Spinal cord (tissue), 10 donors: ENCODE measurements around the gene MED27. TPM values are rescaled to one million over a fixed set of nuclear protein-coding genes. Genes with fewer than 3 reads are reported as not detected.
A peak's percentile ranks its signal among the peaks of the same experiment; 100 is the strongest.

Experiments used
- DNase-seq, 6 donors: peaks; one replicate each; pipeline versions ENCODE4 v3.0.0 to v3.0.0-alpha.2; 2013 to 2015; ENCODE audit warnings: low spot score in 6 of 6, low read depth in 4 of 6
- H3K27ac ChIP-seq: one replicate; pipeline ENCODE4 v1.5.1; 2013; ENCODE audit warnings: low read depth, low read length, control low read depth
- H3K27me3 ChIP-seq: one replicate; pipeline ENCODE4 v1.6.1; 2013; ENCODE audit warnings: low read length; ENCODE audit not compliant: control insufficient read depth, insufficient read depth
- H3K36me3 ChIP-seq: one replicate; pipeline ENCODE4 v1.6.1; 2013; ENCODE audit warnings: low read length; ENCODE audit not compliant: control insufficient read depth, insufficient read depth
- H3K4me1 ChIP-seq: one replicate; pipeline ENCODE4 v1.6.1; 2013; ENCODE audit warnings: low read length; ENCODE audit not compliant: control insufficient read depth, insufficient read depth
- H3K4me3 ChIP-seq: one replicate; pipeline ENCODE4 v1.5.1; 2013; ENCODE audit warnings: low read depth, low read length, control low read depth
- H3K9me3 ChIP-seq: one replicate; pipeline ENCODE4 v1.6.1; 2013; ENCODE audit warnings: low read length; ENCODE audit not compliant: control insufficient read depth, insufficient read depth
- WGBS: methylation state at CpG from one replicate; pipeline ENCODE4 v1.1.5; 2013; ENCODE audit warnings: missing lambda C conversion rate; ENCODE audit not compliant: insufficient coverage; 5-methylcytosine and 5-hydroxymethylcytosine counted together
- polyA plus RNA-seq, 2 donors: library from polyadenylated mRNA; unstranded; fragments of 120-200 nt; gene quantifications; one replicate each; pipeline ENCODE4 v1.2.1, GENCODE V29; 2013; ENCODE audit not compliant: insufficient read length in 2 of 2
- total RNA-seq, 2 donors: library from RNA; depleted of rRNA in 1 of 2; stranded (reverse); fragments of 120-200 nt in 1 of 2; fragments of >200 nt in 1 of 2; gene quantifications; one replicate each; pipeline versions ENCODE4 v1.2.3 to v1.2.4, GENCODE V29; 2013 to 2014
- donor health status: healthy.

MED27 gene
- total and polyA plus RNA-seq, 4 donors = 13.9 to 27.8 (median 25.8) TPM

DNA sequence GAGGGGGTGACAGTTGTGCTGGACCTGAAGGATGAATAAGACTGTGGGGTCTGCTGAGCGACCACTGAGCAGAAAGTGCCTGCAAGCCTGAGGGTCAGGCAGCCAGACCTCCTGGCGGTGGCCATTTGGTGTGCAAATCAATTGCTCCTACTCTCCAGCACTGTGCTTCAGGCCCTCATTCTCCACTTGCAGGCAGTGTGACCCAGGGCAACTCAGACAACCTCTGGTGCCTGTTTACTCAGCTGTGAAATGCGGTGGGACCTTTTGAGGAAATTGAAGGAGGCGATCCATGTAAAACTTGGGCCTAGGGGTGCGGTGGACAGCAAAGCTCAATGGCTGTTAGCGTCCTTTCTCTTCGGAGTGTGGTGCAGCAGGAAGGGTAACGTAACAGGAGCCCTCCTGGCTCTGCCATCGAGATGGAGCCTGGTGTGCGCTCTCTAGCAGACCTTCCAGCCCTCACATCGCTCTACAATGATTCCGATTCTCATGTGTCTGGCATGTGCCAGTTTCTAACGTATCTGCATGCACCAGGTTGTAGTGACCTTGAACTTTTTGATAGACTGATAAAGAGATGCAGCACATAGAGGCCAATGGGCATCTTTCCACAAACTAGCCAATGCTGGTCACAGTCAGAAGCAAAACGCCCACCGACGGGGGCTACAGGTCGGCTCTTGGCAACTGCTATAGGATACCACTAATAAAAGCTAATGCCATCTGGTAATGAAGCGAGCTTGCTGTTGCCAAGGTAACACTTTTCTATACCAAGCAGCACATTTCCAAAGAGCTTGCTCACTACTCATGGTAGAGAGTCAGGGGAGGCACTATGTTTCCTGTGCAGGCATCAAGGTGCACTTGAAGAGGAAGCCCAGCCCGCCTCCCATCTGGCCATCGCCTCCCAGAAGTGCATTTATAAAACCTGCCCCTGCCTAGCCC lies 180.1 kb downstream of the MED27 start:
- Histone ChIP-seq H3K27ac (no peak overlapping the region), H3K36me3 (no peaks in the 10 kb centered on the region), H3K27me3 (no peaks in the 10 kb centered on the region), H3K4me3 (no peak overlapping the region), H3K9me3 (no peaks in the 10 kb centered on the region), H3K4me1 (peaks cover 19% of the 10 kb centered on the region)
- 40% methylated on average over 15 of the region's 20 CpGs for WGBS
- DNase-seq = peak in 1 of 6 donors; percentile 83

DNA sequence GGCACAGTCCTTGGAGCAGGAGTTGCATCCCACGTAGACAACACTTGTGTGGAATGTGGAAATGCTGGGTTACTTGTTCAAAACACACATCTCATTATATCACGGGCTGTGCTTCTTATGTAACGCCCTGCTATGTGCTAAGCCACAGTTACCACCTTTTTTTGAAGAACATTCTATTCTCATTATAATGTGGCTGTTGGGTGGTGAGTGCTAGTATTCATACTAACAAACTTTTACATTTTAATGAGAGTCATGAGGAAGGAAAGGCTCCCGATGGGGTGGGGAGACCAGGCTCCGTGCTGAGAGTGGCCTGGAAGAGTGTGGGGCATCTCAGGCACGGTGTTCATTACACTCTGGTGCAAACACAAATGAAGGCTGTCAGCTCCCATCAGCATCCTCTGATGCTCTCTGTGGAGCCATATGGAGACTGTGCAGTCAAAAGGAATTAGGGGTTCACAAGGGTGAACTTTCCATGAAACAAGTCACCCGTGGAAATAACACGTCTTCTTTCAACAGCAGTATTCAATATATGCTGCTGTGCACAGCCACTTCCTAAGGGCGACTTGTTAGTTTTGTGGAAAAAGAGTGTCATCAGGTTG lies 186.7 kb downstream of the MED27 start:
- Histone ChIP-seq H3K4me1 (peaks cover 8% of the 10 kb centered on the region), H3K4me3 (no peak overlapping the region), H3K36me3 (peaks cover 4% of the 10 kb centered on the region), H3K9me3 (no peaks in the 10 kb centered on the region), H3K27me3 (no peaks in the 10 kb centered on the region), H3K27ac (no peak overlapping the region)
- 50% methylated on average over 5 of the region's 9 CpGs for WGBS
- DNase-seq = no peak

DNA sequence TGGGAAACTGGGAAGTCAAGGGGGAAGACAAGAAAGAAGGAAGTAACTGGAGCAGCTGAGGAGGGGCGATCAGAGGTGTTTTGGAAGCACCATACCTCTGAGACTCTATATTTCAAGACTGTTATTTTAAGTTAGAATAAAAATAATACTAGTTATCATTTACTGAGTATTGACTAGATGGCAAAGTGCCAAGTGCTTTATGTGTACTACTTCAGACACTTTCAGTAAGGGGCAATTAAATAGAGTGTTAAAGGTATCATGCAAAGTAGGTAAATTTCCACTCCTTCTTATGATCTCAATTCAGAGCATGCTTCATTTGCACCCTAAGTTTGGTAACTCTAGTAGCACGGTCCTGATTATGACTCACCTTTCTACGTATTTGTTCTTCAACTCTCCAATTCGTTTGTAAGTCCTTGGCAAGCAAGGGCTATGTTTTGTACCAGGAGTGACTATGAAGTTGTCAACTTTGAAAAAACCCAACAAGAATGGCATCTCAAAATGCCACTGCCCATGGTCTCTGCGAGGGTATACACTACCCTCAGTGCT lies 187.4 kb downstream of the MED27 start:
- Histone ChIP-seq H3K27me3 (no peaks in the 10 kb centered on the region), H3K9me3 (no peaks in the 10 kb centered on the region), H3K36me3 (peaks cover 4% of the 10 kb centered on the region), H3K27ac (no peak overlapping the region), H3K4me1 (peaks cover 13% of the 10 kb centered on the region), H3K4me3 (no peak overlapping the region)
- WGBS = 77% methylated on average over 2 of the region's 5 CpGs
- DNase-seq = no peak

DNA sequence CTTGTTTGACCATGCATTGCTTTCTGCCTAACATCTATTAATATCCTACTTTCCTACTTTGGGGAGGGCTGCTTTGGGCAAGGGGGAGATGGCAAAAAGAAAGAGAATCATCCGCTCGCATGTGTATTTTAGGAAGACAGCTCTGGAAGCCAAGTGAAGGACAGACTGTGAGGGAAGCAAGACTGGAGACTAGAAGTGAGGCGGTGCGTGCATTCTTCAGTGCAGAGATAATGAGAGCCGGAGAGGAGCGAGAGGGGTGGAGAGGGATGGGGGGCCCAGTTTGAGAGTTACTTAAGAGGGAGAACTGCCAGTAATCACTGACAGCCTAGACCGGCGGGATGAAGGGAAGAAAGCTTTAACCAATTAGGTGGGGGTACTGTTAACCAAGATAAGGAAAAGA lies 188.1 kb downstream of the MED27 start:
- WGBS = 78% methylated on average over 8 of the region's 8 CpGs

DNA sequence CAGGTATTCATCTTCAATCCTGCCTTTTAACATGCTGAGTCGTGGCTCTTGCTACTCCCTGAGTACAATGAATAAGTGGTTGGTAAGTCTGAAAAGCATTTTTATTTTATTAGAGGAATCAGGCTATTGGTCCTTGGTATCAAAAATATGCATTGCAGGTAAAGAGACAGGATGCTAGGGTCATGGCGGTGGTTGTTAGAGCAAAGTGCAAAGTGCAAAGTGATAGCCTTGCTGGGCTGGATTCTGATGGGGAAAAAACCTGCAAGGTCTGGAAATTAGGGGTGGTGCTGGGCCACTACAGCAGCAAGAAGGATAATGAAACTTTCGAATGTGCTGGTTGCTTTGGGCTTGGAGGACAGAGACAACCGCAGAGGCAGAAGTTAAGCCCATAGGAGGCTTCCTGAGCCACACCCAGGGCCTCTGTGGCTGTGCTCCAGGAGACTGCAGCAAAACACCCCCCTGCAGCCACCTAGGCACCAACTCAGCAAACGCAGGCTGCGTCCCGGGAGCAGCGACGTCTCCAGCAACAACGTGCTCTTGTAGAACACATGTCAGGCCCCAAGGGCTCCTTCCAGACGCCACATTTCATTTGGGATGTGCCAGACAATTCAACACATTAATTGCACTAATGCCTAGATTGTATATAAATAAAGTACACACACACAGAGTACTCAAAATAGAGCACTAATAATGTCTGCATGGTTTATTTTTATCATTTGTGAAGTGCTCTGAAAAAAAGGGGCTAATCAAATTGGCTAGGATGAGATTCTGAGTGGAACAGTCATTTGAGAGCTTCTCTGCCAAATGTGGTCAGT lies 190.0 kb downstream of the MED27 start:
- Histone ChIP-seq H3K9me3 (no peaks in the 10 kb centered on the region), H3K4me3 (no peak overlapping the region), H3K27ac (no peak overlapping the region), H3K27me3 (no peaks in the 10 kb centered on the region), H3K36me3 (peaks cover 4% of the 10 kb centered on the region), H3K4me1 (peaks cover 19% of the 10 kb centered on the region)
- DNase-seq = no peak
- WGBS = 44% methylated on average over 10 of the region's 11 CpGs

More for the DNA sequence above, 188.1 kb downstream of the MED27 start:
- Histone ChIP-seq H3K27ac (no peak overlapping the region), H3K36me3 (peaks cover 4% of the 10 kb centered on the region), H3K4me1 (peaks cover 13% of the 10 kb centered on the region), H3K4me3 (no peak overlapping the region), H3K27me3 (no peaks in the 10 kb centered on the region), H3K9me3 (no peaks in the 10 kb centered on the region)
- peak in 1 of 6 donors; percentile 62 for DNase-seq

DNA sequence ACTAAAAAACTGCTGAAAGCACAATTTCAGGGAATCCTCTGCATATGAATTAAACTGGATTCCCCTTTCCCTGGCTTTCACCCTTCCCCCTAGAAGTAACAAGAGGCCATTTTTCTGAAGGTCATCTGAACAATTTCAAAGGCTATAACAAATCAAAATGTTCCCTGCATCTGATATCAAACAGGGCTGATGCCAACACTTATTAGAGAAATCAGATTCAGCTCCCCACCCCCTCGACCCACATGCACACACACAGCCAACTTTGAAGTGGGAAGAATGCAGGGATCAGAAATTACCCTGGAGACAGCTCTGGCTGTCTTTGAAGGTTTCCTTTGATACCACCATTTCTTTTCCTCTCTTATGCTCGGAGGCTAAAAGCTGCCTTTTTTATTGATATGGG lies 190.7 kb downstream of the MED27 start:
- H3K36me3 ChIP-seq = peaks cover 4% of the 10 kb centered on the region
- peak in 1 of 6 donors; percentile 30 for DNase-seq
- no peak overlapping the region for H3K4me3 ChIP-seq
- H3K27me3 ChIP-seq = no peaks in the 10 kb centered on the region
- H3K27ac ChIP-seq = no peak overlapping the region
- H3K9me3 ChIP-seq = no peaks in the 10 kb centered on the region
- H3K4me1 ChIP-seq = peaks cover 19% of the 10 kb centered on the region
- WGBS = no CpG with 5 or more reads among the region's 2 CpGs

DNA sequence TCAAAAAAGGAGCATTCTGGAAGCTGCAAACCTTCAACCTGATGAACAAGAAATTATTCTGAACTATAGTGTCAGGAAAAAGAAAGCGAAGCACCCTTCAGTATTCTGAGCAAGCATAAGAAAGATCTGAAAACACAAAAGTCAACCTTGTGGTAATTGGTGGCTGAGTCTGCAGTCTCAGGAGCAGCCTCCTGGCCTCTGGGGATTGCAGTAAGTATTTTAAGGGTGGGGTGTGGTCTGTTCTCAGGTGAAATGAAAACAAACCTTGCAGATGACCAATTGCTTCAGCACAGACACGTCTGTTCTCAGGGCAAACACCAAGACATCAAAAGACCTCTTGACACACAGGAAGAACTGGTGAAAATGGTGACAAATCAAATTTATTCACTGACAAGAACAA lies 192.0 kb downstream of the MED27 start:
- H3K4me3 ChIP-seq = no peak overlapping the region
- H3K9me3 ChIP-seq = no peaks in the 10 kb centered on the region
- peak overlapping the region; percentile 12 for H3K27ac ChIP-seq
- whole genome bisulfite sequencing = no CpG with 5 or more reads among the region's 2 CpGs
- H3K36me3 ChIP-seq = peaks cover 10% of the 10 kb centered on the region
- no peak for DNase-seq
- no peaks in the 10 kb centered on the region for H3K27me3 ChIP-seq
- H3K4me1 ChIP-seq = peaks cover 19% of the 10 kb centered on the region

DNA sequence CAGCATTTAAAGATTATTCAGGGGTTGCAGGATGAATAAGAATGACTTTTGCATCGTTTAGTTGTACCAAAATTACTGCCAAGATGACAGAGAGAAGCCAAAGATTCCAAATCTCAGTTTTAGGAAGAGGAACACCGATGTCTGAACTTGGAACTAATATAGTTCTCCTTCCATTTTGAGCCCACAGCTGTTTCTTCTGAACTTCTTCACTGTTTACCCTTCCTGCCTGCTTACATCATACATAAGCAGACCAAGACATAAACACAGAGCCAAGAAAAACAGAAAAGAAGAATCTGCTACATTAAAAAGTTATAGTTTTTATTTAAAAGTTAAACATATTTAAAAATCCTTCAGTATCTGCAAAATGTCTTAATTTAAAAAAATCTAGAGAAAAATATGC lies 192.8 kb downstream of the MED27 start:
- no peaks in the 10 kb centered on the region for H3K9me3 ChIP-seq
- peaks cover 9% of the 10 kb centered on the region for H3K36me3 ChIP-seq
- DNase-seq = no peak
- H3K27me3 ChIP-seq = no peaks in the 10 kb centered on the region
- H3K4me3 ChIP-seq = no peak overlapping the region
- peaks cover 19% of the 10 kb centered on the region for H3K4me1 ChIP-seq
- 8% methylated on average over 2 of the region's 2 CpGs for WGBS
- H3K27ac ChIP-seq = no peak overlapping the region

DNA sequence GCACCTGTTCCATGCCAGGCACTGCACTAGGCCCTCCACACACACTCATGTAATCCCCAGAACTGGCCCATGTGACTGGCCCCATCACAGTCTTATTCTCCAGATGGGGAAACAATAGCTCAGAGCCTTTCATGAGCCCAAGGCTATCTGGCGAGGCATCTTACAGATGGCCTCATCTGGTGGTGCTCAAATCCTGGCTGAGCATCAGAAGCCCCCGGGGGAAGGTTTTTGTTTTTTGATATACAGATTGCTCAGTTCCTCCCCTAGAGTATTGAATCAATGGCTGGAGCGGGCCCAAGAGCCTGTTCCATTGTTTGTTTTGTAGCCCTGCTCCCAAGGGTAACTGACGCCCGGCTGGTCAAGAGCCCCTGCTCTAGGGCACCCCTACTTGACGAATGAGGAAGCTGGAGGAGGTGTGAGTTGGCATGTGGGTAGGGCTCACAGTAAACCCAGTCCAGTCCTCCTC lies 194.5 kb downstream of the MED27 start:
- H3K27me3 ChIP-seq = no peaks in the 10 kb centered on the region
- 42% methylated on average over 6 of the region's 6 CpGs for WGBS
- peaks cover 19% of the 10 kb centered on the region for H3K4me1 ChIP-seq
- DNase-seq = peak in 2 of 6 donors; percentile 65 to 72
- no peak overlapping the region for H3K27ac ChIP-seq
- peaks cover 9% of the 10 kb centered on the region for H3K36me3 ChIP-seq
- no peak overlapping the region for H3K4me3 ChIP-seq
- H3K9me3 ChIP-seq = no peaks in the 10 kb centered on the region
